PC-9 (cell line): ENCODE data around the gene SRGAP1. TPM values are rescaled to one million over a fixed set of nuclear protein-coding genes. Genes with fewer than 3 reads are reported as not detected.

Experiments
- BruUV-seq: library from RNA; stranded (reverse); fragments of 400-500 nt; replicated peaks from 2 replicates; lab custom pipeline; 2021; lab: Mats Ljungman, UMichigan
- CTCF ChIA-PET: fragments of 300-600 bp; sonication (Branson Sonifier 250); formaldehyde crosslinking; loops from one replicate; lab custom pipeline; 2022; ENCODE audit warnings: antibody characterized with exemption; lab: Charles Lee
- POLR2A ChIA-PET: fragments of 300-600 bp; sonication (Branson Sonifier 250); formaldehyde crosslinking; loops from one replicate; lab custom pipeline; 2022; ENCODE audit warnings: antibody characterized with exemption; ENCODE audit not compliant: unreplicated experiment; lab: Charles Lee
- DNase-seq, 2 experiments: peaks; one replicate each; pipeline versions ENCODE4 v3.0.0 to v3.0.0-alpha.2; 2015 to 2022; ENCODE audit warnings: mixed read lengths in 1 of 2
- H2AFZ ChIP-seq: fragments of 200-600 bp; sonication (generic); 2 replicates; pipeline ENCODE4 v1.8.1; 2017; ENCODE audit warnings: antibody characterized with exemption
- H3F3A ChIP-seq: fragments of 200-600 bp; sonication (generic); 2 replicates; pipeline ENCODE4 v1.8.1; 2017; ENCODE audit warnings: antibody characterized with exemption, mild to moderate bottlenecking, low read depth; ENCODE audit not compliant: insufficient read depth
- H3K27ac ChIP-seq: fragments of 200-600 bp; sonication (generic); 2 replicates; pipeline ENCODE4 v1.6.1; 2016; ENCODE audit warnings: mixed run types
- H3K27me3 ChIP-seq: fragments of 200-600 bp; sonication (generic); 2 replicates; pipeline ENCODE4 v1.6.1; 2016; ENCODE audit warnings: low read depth, mixed run types; ENCODE audit not compliant: insufficient read depth
- H3K36me3 ChIP-seq: fragments of 200-600 bp; sonication (generic); 2 replicates; pipeline ENCODE4 v1.6.1; 2016; ENCODE audit warnings: low read depth, mixed run types
- H3K4me1 ChIP-seq: fragments of 200-600 bp; sonication (generic); replicated peaks from 2 replicates; pipeline ENCODE4 v1.6.1; 2016; ENCODE audit warnings: mixed run types; ENCODE audit not compliant: insufficient read depth
- H3K4me2 ChIP-seq: fragments of 200-600 bp; sonication (generic); 2 replicates; pipeline ENCODE4 v1.6.1; 2017; ENCODE audit warnings: mixed run types
- H3K4me3 ChIP-seq: fragments of 200-600 bp; sonication (generic); 2 replicates; pipeline ENCODE4 v1.6.1; 2016; ENCODE audit warnings: mixed run types
- H3K79me2 ChIP-seq: fragments of 200-600 bp; sonication (generic); 2 replicates; pipeline ENCODE4 v1.6.1; 2017; ENCODE audit warnings: low read depth, mixed run types
- H3K9me2 ChIP-seq: fragments of 200-600 bp; sonication (generic); 2 replicates; pipeline ENCODE4 v1.8.1; 2017; ENCODE audit warnings: mild to moderate bottlenecking; ENCODE audit not compliant: insufficient read depth
- H3K9me3 ChIP-seq: fragments of 200-600 bp; sonication (generic); 2 replicates; pipeline ENCODE4 v1.8.1; 2016; ENCODE audit warnings: low read depth; ENCODE audit not compliant: insufficient read depth
- H4K20me1 ChIP-seq: fragments of 200-600 bp; sonication (generic); 2 replicates; pipeline ENCODE4 v1.8.1; 2017; ENCODE audit not compliant: insufficient read depth
- CTCF ChIP-seq: fragments of 200-600 bp; sonication (generic); conservative IDR thresholded peaks from 2 replicates; pipeline ENCODE4 v1.6.1; 2017; ENCODE audit warnings: mixed run types, antibody characterized with exemption, mild to moderate bottlenecking, moderate library complexity
- EZH2 ChIP-seq: fragments of 200-600 bp; sonication (generic); IDR thresholded peaks from 2 replicates; pipeline ENCODE4 v1.8.0; 2017; ENCODE audit warnings: antibody characterized with exemption, low read depth
- intact Hi-C: fragments of 100-400 bp; cut with micrococcal nuclease; formaldehyde crosslinking; loops from one replicate; pipeline ENCODE4 v1.10.0; 2022; ENCODE audit not compliant: unreplicated experiment
- total RNA-seq: library from RNA; stranded (reverse); gene quantifications from 2 replicates; pipeline ENCODE4 v1.2.3, GENCODE V29; 2021

Gene SRGAP1
- total RNA-seq, 1 experiment from 2014 or later = 24.5 TPM

- intact Hi-C loops = no loop called here
- no peaks in the 10 kb centered on the region for H3K9me3 ChIP-seq
- peaks cover 30% of the 10 kb centered on the region for H3F3A ChIP-seq
- POLR2A ChIA-PET = no interaction called here
- H3K27me3 ChIP-seq = no peaks in the 10 kb centered on the region
- no peak overlapping the region for H3K4me3 ChIP-seq
- CTCF ChIA-PET = no interaction called here
- TF ChIP-seq EZH2 = no peak
- no peak for TF ChIP-seq CTCF
- DNase-seq = no peak
- no peaks in the 10 kb centered on the region for H4K20me1 ChIP-seq
- peaks cover 42% of the 10 kb centered on the region for H3K36me3 ChIP-seq
- no peaks in the 10 kb centered on the region for H3K9me2 ChIP-seq
- H3K4me2 ChIP-seq = no peak overlapping the region
- BruUV-seq = no TSS peak
- no peak overlapping the region for H2AFZ ChIP-seq
- H3K27ac ChIP-seq = no peak overlapping the region
- H3K79me2 ChIP-seq = peaks cover 4% of the 10 kb centered on the region; the same call in 1 of the 2 replicates
- H3K4me1 ChIP-seq = peaks cover 40% of the 10 kb centered on the region
These were observed 238.4 kb downstream of the SRGAP1 start for GRCh38 chr12:64082866-64083268.

- H3K36me3 ChIP-seq = peaks cover 42% of the 10 kb centered on the region
- H3K9me3 ChIP-seq = no peaks in the 10 kb centered on the region
- POLR2A ChIA-PET = interaction anchor here (0.5 kb wide), 1 partner anchor 88 kb away, joined by 5 read pairs; no protein-coding TSS in a partner anchor
- H2AFZ ChIP-seq = no peak overlapping the region
- intact Hi-C loops = no loop called here
- peaks cover 4% of the 10 kb centered on the region; the same call in 1 of the 2 replicates for H3K79me2 ChIP-seq
- H3K27me3 ChIP-seq = no peaks in the 10 kb centered on the region
- TF ChIP-seq CTCF (no peak), EZH2 (no peak)
- H3K4me2 ChIP-seq = no peak overlapping the region
- no TSS peak for BruUV-seq
- H3K4me1 ChIP-seq = peaks cover 45% of the 10 kb centered on the region
- H3K4me3 ChIP-seq = no peak overlapping the region
- no peaks in the 10 kb centered on the region for H4K20me1 ChIP-seq
- no peaks in the 10 kb centered on the region for H3K9me2 ChIP-seq
- H3F3A ChIP-seq = peaks cover 34% of the 10 kb centered on the region
- no peak for DNase-seq
- H3K27ac ChIP-seq = no peak overlapping the region
- CTCF ChIA-PET = no interaction called here
These were observed 239.0 kb downstream of the SRGAP1 start for GRCh38 chr12:64083285-64084210.

- H3K27ac ChIP-seq = no peak overlapping the region
- no peaks in the 10 kb centered on the region for H3K9me2 ChIP-seq
- no peak for DNase-seq
- ChIA-PET CTCF (no interaction called here), POLR2A (no interaction called here)
- no peaks in the 10 kb centered on the region for H3K9me3 ChIP-seq
- H3K4me2 ChIP-seq = no peak overlapping the region
- no peaks in the 10 kb centered on the region for H3K27me3 ChIP-seq
- peaks cover 53% of the 10 kb centered on the region for H3K4me1 ChIP-seq
- peaks cover 36% of the 10 kb centered on the region for H3K36me3 ChIP-seq
- peaks cover 38% of the 10 kb centered on the region for H3F3A ChIP-seq
- intact Hi-C loops = loop anchor here (5.0 kb wide), 3 partner anchors 97 to 238 kb away; partner anchors contain the start of gene KICS2
- no peaks in the 10 kb centered on the region for H4K20me1 ChIP-seq
- no peak overlapping the region for H3K4me3 ChIP-seq
- no peak overlapping the region for H2AFZ ChIP-seq
- no TSS peak for BruUV-seq
- no peak for TF ChIP-seq CTCF
- peaks cover 4% of the 10 kb centered on the region; the same call in 1 of the 2 replicates for H3K79me2 ChIP-seq
These were observed 240.7 kb downstream of the SRGAP1 start for GRCh38 chr12:64085154-64085553.
